GM11168 (cell line): ENCODE data around the gene MVB12B.

ENCODE experiments used
- in situ Hi-C: fragments of 300-500 bp; cut with MboI; formaldehyde crosslinking; loops from one replicate; pipeline ENCODE4 v1.12.0; 2022; ENCODE audit warnings: low sequenced_read_pairs; ENCODE audit not compliant: unreplicated experiment

The MVB12B gene

DNA sequence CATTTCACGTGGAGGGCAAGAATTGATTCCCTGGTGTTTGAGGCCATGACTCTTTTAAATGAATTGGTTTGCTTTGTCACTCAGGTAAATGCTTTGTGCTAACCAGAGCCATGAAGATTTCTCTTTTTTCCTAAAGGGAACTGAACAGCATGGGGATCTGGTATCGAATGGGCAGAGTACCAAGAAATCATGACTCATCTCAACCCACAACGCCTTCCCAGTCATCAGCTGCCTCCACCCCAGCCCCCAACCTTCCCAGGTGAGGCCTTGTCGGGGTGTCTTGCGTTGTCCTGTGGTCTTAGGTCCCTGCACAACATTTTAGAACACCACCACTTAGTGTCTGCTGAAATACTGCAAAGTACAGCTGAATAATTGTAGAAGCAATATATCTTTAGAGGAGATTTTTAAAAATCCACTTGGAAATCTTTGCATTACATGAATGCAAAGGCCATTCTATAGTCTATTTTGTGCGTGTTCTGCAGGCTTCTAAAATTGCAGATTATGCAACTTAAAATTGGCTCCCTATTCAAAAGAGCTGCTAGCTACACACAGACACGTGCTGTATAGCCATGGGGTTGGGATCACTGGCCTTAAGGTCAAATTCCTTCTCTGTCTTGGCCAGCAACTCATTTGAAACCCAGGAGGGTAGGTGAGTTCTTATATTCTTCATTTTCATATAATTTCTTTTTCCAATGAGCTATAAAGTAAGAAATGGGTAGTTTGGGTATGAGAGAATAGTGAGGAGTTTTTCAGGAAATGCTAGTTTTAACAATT, 69.0 kb downstream of the MVB12B start:
- in situ Hi-C loops = loop anchor here (10.0 kb wide), 1 partner anchor 81 kb away; no protein-coding TSS in a partner anchor

DNA sequence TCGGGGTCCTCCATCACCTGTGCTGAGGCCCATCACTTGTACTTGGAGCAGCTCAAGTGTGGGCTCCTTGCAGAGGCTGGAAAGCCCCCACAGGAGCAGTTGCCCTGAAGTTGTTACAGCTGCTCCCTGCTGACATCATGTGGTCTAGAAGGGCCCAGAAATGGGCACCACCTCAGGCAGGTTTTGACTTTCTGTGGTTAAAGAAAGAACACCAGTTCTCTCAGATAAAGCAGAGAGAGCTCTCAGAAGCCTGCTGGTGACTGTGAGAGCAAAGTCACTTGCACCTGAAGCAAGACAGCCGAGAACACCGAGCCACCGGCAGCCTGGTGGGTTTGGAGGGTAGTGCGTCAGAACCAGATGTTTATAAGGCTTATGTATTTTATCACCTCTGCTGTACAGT, 70.4 kb downstream of the MVB12B start:
- in situ Hi-C loops = loop anchor here (10.0 kb wide), 1 partner anchor 82 kb away; no protein-coding TSS in a partner anchor

DNA sequence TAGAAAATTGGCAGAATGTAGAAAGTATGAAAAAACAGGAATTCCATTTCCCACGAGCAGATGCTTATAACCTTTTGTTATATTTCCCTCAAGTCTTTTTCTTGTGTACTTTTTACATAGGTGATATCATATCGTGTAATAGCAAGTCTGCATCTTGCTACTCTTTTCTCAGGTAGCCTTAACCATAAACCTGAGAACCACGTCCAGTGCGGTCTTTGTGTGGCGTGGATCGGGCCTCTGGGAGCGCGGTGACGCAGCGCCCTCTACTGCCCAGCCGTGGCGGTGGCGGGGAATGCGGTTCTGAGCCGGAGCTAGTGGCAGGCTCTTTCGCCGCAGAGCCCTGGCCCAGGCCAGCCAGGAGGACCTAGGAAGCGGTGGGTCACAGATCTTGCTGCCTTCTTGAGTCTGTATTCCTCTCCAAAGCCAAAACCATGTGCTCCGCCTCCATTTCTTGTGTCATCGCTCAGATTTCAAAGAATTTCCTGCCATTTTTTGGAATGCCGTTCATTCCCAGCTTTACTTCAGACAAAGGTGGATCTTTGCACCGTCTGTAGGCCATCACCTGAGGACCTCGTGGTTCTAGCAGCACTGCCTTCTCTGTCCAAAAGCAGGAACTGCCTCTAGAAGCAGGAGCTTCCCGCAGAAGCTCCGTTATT, 71.9 kb downstream of the MVB12B start:
- in situ Hi-C loops = loop anchor here (10.0 kb wide), 1 partner anchor 84 kb away; no protein-coding TSS in a partner anchor

DNA sequence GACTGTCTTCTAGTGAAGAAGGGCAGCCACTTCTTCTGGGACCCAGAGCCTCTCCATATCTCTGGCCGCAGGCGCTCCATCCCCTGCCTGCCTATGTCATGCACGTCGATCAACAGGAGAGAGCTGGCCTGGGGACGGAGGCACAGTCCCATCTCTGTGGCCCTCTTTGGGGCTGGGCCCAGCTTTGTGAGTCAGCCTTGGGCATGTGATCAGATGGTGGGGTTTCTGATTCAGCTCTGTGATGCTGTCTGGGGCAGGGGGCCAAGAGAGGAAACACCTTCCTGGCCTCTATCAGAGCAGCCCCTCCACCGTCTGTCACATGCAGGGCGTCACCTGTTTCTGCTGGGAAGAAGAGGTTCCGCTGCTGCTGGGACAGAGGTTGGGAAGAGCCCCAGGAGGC, 72.6 kb downstream of the MVB12B start:
- in situ Hi-C loops = loop anchor here (10.0 kb wide), 1 partner anchor 84 kb away; no protein-coding TSS in a partner anchor

DNA sequence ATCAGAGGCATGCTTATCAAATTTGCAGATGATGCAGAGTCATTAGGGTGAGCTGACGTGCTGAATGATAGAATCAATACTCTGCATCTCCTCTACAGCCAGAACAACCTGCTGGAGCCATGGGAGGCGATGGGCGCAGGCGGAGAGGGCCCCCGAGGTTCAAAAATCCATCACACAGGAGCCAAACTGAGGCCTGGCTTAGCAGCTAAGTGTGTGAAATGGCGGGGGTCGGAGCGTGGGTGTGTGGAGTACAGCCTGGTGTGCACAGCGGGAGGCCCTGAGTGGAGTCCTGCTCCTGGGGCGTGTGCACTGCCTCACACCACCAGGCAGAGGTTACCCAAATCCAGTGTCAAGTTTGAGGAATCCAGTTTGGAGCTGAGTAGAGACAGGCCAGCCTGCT, 73.2 kb downstream of the MVB12B start:
- in situ Hi-C loops = loop anchor here (10.0 kb wide), 1 partner anchor 85 kb away; no protein-coding TSS in a partner anchor

DNA sequence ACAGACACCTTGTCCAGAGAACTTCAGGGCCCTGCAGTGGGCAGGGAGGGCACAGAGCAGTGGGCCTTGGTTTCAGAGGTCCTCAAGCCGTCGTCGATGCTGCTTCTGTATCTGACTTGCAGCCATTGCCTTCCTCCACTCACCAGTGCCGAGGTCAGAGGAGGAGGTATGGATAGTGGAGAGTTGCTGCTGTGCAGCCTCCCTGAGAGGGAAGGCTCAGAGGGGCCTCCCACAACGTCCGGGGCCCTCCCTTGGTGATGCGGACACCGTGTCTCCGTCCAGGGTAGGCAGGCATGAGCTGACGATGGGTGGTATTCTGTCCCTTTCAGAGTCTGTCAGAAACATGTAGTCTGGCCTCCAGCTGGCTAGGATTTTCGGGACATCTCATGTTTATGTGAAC, 73.9 kb downstream of the MVB12B start:
- in situ Hi-C loops = no loop called here

DNA sequence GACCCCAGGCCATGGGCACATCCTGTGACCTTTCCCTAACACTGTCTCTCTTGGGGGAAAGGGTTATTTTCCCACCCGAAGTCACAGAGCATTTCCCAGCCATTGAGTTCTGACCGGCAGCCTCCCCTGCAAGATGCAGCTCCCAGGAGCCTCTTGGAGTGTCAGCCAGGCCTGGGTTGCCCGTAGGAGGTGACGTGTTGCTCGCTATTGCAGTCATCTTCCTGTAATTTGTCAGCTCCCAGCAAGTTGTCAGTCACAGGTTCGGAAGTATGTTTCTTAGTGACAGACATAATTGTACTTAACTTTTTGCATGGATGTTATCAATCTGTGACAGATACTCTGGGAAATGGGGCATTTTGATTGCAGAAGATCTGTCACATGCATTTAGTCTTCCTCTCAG, 74.5 kb downstream of the MVB12B start:
- in situ Hi-C loops = no loop called here

DNA sequence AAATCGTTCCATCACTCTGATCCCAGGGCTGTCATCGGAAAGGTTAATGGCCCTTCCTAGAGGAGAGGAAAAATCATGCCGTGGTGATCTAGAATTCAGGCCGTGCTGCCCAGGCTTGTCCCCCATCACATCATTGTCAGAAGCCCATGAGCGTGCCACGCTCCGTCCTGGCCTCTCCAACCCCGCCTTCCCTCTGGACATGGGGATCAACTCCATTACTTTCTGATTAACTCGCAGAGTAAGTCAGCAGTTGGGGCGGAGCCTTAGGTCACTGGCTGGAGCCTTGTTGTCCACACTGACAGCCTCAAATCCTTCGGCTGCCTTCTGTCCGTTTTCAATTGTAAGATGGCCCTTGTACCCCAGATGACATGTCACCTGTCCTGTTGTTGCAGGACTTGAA, 75.0 kb downstream of the MVB12B start:
- in situ Hi-C loops = no loop called here

DNA sequence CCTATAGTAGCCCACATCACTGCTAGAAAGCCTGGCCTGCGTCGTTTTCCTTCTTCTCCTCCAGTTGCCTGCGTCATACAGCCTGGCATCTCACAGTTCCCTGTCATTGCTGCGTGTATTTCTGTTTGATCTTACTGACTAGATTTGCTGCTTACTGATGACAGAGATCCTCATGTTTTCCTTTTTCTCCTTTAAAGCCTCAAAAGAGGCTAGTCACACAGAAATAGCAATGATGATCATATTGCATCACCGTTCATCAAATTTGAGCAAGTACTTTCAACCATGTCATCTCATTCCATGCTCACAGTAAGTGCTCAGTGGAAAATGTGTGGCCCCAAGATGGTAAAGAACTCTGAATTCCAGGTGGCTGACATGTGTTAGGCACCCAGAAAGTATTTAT, 76.8 kb downstream of the MVB12B start:
- in situ Hi-C loops = no loop called here

DNA sequence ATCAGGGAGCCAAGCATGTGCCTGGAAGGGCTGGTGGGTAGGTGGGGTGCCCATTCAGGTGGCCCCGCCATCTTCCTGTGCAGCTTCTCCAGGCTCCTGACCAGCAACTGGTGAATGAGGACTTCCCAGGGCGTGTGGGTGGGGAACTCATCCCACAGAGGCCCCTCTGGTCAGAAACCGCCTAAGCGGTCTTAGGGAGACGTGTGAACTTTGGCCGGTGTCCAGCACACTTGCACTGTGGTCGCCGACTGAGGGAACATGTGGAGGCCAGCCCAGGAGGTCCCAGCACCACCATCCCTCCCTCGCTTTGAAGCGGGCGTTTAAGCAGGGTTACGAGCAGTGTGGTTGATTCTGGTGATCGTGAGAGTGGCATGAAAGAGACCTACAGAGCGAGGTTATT, 77.8 kb downstream of the MVB12B start:
- in situ Hi-C loops = no loop called here

DNA sequence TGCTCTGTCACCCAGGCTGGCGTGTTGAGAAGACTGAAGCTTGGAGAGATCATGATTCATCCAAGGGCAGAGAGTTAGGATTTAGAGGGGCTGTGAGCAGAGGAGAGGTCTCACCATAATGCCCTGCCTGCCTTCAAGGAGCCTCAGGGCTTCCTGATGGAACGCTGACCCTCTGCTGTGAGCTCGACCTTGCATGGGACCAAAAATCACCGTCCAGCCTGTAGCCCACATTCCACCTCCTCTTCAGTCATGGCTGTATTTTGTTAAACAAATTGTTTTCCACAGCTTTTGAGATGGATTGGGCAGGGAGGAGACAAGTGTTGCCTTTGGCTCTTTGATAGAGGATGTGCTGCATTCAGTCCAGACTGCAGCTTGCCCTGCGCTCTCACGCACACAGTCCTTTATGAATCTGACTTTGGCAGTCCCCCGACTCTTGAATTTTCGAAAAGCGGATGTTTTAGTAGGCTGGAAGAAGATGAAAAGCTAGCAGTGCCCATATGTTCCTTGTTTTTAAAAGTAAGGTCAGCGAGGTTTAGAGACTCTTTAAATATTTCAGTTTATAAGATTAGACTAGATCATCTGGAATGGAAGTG, 79.5 kb downstream of the MVB12B start:
- in situ Hi-C loops = no loop called here

DNA sequence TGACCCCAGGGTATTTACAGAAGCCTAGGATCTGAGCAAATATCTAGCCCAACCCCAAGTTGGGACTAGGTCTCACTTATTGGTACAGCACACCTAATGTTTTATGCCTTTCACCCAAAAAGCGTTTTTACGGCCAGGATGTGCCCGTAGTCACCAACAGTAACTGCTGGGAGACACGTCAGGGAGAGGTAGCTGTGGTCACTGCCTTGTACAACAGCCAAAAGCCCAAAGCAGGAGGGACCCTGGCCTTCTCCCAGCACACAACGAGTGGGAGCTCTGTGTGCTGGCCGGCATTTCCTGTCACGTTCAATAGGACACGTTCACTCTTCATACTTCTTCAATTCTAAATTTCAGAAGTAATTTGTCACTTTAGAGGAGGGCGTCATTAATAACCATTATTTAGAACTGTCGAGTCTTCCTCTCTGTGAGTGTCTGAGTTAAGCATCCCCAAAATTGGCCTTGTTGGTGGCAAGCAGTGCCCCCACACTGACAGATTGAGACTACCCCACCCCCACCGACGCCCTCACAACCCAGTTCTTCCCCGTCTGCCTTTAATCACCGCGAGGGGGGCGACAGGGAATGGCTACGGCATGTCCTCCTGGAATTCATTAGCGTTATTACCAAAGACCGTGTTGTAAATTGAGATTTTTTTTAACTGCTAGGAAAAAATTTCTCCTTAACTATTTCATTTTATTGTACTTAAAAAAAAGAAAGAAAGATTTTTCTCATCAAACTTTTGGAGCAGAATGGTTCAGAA, 80.7 kb downstream of the MVB12B start:
- in situ Hi-C loops = no loop called here

DNA sequence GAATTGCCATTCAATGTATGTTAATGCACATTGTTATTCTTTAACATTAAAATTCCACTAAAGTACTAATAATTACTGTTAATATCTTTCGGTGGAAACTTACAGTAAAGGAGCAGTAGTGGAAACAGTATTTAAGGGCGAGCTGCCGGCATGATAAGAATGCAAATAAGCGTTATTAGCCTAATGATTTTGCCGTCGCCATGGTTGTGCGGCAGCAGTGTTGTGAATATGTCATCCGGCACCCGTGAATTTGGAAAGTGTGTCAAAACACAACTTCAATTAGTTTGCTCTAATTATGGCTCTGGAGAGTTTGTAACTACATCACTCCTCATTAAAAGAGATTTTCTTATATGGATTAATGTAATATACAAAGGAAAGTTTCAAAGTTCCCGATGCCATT, 81.4 kb downstream of the MVB12B start:
- in situ Hi-C loops = no loop called here

DNA sequence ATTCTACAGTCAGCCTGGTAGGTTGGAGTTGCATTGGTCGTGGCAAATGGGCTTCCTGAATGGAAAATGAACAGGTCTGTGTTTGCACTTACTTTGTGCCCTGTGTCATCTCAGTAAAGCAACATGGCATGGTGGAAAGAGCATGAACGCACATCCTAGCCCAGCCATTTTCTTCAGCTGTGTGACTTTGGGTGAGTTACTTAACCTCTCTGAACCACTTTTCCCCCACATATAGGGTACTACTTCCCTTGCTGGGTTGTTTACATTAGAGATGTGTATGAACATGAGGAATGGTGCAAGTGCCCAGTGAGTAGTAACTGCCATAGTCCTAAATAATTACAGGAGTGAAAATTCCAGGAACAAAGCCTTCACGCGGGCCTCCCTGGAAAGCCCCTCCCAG, 83.6 kb downstream of the MVB12B start:
- in situ Hi-C loops = no loop called here

DNA sequence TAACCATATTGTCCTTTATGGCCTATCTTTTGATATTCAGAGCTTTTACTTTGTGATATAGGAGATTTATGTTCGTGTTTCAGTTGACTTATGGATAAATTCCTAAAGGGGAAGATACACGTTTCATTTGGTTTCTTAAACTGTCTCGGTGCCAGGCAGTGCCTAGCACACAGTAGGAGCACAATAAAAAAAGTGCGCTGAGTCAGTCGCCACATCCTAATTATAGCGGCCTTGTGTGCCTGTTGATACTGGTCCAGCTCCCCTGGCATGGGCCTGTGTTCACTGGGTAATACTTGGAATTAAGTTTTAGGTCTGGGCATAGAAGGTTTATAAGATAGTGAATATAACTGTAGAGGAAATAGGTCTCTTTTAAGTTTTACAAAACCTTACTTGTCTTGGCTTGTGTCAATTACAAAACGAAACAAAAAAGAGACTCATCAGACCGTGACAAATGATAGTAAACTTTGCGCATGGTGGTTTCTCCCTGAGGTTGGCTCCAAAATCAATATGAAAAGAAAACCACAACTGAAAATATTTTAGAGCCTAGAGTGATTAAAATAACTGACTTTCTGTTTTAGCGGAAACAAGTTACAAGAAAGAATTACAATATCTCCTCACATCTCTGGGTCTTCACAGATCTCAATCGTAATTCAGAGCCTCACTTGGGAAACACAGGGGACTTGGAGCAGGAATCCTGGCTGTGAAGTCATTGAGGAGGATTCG, 84.8 kb downstream of the MVB12B start:
- in situ Hi-C loops = no loop called here

DNA sequence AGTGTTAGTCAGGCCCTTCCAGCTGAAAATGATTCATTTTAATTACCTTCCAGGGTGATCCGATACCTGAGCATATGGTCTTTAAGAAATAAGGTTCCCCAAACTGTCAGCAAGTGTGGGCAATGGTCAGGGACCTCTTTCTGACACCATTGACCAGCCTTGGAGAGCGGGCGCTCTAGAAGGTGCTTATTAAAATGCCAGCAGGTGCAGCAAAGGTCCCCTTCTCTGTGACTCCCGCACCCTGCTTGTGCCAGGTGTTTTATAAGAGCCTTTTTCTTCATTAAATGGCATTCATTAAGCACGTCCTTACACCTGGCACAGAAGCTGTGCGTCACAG, 85.3 kb downstream of the MVB12B start:
- in situ Hi-C loops = no loop called here

DNA sequence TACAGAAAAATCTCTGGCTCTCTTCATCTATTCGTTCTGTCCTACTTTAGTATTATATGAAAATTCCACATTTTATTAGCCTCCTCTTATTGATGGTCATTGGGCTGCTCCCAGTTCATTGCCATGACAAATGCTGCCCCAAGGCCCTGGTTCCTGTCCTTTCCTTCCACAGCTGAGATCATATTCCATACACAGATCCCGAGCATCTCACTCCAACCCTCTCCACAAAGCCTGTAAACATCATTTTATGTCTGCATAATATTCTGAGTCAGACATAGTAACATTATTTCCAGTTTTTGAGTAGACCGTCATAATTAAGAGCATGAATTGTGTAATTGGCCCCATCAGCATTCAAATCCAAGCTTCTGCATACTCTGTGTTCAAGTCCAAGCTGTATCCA, 86.3 kb downstream of the MVB12B start:
- in situ Hi-C loops = no loop called here

DNA sequence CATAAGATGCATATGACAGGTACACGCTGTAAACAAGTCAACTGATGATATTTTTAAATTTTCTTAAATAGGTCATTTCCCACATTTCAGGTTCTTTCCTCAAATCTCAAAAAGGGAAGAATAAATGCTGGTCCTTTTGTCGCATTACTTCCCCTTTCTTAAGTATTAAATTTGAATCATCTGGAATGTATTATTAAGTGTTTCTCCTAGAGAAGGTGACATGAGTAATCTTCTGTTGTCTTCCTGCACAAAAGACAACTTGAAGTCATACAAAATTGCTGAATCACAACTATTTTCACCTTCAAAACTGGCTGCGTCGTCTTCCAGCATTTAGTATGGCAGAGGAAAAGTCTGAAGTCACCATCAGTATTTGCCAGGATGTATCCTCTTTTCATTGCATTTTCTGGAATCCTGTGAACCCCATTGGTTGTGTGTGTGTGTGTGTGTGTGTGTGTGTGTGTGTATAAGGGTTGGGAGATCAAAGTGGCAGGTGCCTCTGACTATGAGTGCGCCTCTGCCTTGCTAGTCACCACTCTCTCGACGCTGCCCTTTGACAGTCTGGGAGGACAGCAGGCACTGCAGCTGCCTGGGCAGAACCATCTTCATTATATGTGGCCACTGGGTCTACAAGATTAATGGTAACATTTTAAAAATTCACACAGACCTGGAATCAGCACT, 86.9 kb downstream of the MVB12B start:
- in situ Hi-C loops = no loop called here

DNA sequence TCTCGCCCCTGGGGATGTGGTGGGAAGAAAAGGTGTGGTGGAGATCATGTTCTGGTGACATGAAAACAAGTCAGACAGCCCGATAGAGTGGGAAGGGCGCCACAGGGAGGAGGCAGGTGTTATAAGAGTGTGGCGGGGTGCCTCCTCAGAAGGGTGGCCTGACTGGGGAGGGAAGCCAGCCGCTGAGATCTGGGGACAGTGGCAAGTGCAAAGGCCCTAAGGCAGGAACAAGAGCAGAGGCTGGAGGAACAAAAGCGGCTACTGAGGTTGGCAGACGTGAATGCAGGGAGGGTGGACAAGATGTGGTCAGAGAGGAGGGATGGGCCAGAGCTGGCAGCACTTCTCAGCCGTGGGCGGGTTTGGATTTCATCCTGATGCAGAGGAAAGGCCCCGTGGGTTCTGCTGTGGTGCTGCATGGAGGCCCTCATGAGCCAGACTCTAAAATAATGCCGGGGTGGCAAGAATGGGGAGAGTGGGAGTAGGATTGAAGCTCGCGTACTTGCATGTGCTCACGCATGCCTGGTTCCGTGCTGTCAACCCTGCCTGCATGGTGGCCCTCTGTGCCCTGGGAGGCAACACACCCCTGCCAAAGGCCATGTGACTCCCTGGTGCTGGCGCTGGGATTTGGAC, 89.2 kb downstream of the MVB12B start:
- in situ Hi-C loops = no loop called here
